Stimulated activated naive B cell treated with anti-CD40 and anti-IgM and Interleukin-4, amounts not matched to agents 10 μg/mL and 1 μg/mL and 100 μg/mL, for 72 hours (primary cell): ENCODE data around the gene NEAT1.
A peak's percentile ranks its signal among the peaks of the same experiment; 100 is the strongest.

Source experiments
- ATAC-seq, 2 donors: fragments of 150-1000 bp; cut with Tn5 transposase; replicated peaks; 2 replicates each; pipeline ENCODE4 v1.10.0; 2021; ENCODE audit warnings: moderate library complexity in 1 of 2
- DNase-seq: peaks from one replicate; pipeline ENCODE4 v3.0.0; 2021
- H3K27ac Mint-ChIP-seq: one replicate; pipeline ENCODE4 v1.8.0; 2022; ENCODE audit warnings: mild to moderate bottlenecking, mixed read lengths
- H3K27me3 Mint-ChIP-seq, 2 donors: one replicate each; pipeline ENCODE4 v1.8.0; 2022; ENCODE audit warnings: mixed read lengths in 2 of 2
- H3K36me3 Mint-ChIP-seq, 2 donors: one replicate each; pipeline ENCODE4 v1.8.0; 2022; ENCODE audit warnings: mixed read lengths in 2 of 2, mild to moderate bottlenecking in 1 of 2
- H3K4me1 Mint-ChIP-seq, 2 donors: one replicate each; pipeline ENCODE4 v1.8.0; 2022; ENCODE audit warnings: mixed read lengths in 2 of 2, mild to moderate bottlenecking in 1 of 2
- H3K4me3 Mint-ChIP-seq, 2 donors: one replicate each; pipeline ENCODE4 v1.8.0; 2022; ENCODE audit warnings: mild to moderate bottlenecking in 2 of 2, mixed read lengths in 2 of 2, moderate library complexity in 1 of 2
- H3K9me3 Mint-ChIP-seq, 2 donors: one replicate each; pipeline ENCODE4 v1.8.0; 2022; ENCODE audit warnings: mixed read lengths in 2 of 2, mild to moderate bottlenecking in 1 of 2

Gene NEAT1

DNA sequence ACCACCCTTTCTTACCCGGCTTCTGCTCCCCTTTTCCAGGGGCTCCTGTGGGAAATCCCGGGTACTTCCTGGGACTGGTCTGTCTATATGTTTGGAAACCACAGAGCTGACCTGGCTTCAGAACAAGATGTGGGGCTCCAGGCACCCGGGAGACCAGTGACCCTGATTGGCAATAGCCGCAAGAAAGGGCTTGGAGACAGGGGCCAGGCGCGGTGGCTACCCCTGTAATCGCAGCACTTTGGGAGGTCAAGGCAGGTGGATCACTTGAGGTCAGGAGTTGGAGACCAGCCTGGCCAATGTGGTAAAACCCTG, 3.2 kb upstream of the NEAT1 start:
- peaks cover 22 to 30% of the 10 kb centered on the region in 2 donors for H3K36me3 Mint-ChIP-seq
- no peaks in the 10 kb centered on the region for H3K9me3 Mint-ChIP-seq
- H3K4me3 Mint-ChIP-seq: peak overlapping the region; percentile 84 to 96
- peak overlapping the region; percentile 100 for H3K27ac Mint-ChIP-seq
- ATAC-seq (no peak), DNase-seq (no peak)
- H3K27me3 Mint-ChIP-seq: peaks cover 7 to 11% of the 10 kb centered on the region in 2 donors
- H3K4me1 Mint-ChIP-seq: peaks cover 59 to 94% of the 10 kb centered on the region in 2 donors

GRCh38 chr11:65419772-65420481, 2.7 kb upstream of the NEAT1 start:
- peaks cover 61 to 96% of the 10 kb centered on the region in 2 donors for H3K4me1 Mint-ChIP-seq
- DNase-seq (peak; percentile 40), ATAC-seq (no peak)
- H3K36me3 Mint-ChIP-seq: peaks cover 25 to 35% of the 10 kb centered on the region in 2 donors
- peaks cover 7 to 16% of the 10 kb centered on the region in 2 donors for H3K27me3 Mint-ChIP-seq
- H3K9me3 Mint-ChIP-seq: no peaks in the 10 kb centered on the region
- peak overlapping the region; percentile 100 for H3K27ac Mint-ChIP-seq
- peak overlapping the region; percentile 84 to 96 for H3K4me3 Mint-ChIP-seq

DNA sequence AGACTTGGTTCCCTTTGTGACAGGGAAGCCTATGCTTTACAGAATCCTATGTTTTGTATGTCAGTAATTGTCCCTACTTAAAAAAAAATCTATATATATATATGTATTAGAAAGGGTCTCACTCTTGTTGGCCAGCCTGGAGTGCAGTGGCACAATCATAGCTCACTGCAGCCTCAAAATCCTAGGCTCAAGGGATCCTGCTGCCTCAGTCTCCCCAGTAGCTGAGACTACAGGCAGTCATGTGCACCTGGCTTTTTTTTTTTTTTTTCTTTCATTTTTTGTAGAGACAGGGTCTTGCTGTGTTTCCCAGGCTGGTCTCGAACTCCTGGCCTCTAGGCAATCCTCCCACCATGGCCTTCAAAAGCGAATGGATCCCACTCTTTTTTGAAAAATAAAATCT, 2.1 kb upstream of the NEAT1 start:
- Mint-ChIP-seq H3K27me3 (peaks cover 7 to 18% of the 10 kb centered on the region in 2 donors), H3K9me3 (no peaks in the 10 kb centered on the region), H3K27ac (peak overlapping the region; percentile 100), H3K4me1 (peaks cover 62 to 95% of the 10 kb centered on the region in 2 donors), H3K36me3 (peaks cover 31 to 41% of the 10 kb centered on the region in 2 donors), H3K4me3 (peak overlapping the region; percentile 94 to 96)
- no peak for DNase-seq
- no peak for ATAC-seq

- Mint-ChIP-seq H3K27ac (peak overlapping the region; percentile 100), H3K36me3 (peaks cover 36 to 46% of the 10 kb centered on the region in 2 donors)
Observed at GRCh38 chr11:65420979-65421793, 1.4 kb upstream of the NEAT1 start.

DNA sequence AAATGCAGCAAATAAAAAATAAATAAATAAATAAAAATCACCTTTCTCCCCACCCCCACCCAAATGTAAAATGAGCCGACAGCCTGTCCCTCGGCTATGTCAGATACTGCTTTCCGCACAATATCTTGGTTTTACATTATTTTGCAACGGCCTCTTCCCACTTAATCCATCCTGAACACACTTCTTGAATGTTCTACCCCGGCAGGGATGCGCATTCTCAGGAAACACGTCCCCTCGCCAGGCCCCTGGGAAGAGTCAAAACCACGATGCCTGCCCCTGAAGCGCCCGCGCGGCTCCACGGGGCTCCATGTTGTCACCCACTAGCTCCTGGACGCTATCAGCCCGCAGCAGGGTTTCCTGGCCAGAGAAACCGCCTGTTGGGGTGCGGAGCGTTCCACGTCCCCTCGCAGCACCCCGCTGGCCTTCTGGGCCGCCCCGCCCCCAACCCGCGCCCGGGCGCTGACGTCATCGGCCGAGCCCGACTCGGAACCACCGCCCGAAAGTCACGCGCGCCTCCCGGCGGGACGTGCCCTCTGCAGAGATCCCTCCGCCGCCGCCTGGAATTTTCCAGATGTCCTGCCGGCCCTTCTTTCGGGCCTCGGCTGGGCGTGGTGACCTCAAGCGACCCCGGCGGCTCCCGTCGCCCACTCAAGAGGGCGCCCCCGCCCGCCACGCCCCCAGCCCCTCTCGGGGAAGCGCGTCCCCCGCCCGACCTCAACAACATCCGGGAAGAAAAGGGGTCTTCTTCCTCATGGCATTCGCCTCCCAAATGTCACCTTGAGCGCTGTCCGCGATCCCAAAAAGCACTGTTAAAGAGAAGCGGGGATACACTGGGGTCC, 585 bp upstream of the NEAT1 start:
- Mint-ChIP-seq H3K4me1 (peaks cover 58 to 93% of the 10 kb centered on the region in 2 donors), H3K36me3 (peaks cover 44 to 54% of the 10 kb centered on the region in 2 donors), H3K4me3 (peak overlapping the region; percentile 94 to 96), H3K27me3 (peaks cover 7 to 18% of the 10 kb centered on the region in 2 donors), H3K9me3 (no peaks in the 10 kb centered on the region), H3K27ac (peak overlapping the region; percentile 100)
- DNase-seq: peak; percentile 96
- peak; percentile 3 to 13 for ATAC-seq

More at GRCh38 chr11:65420979-65421793, 1.4 kb upstream of the NEAT1 start:
- Mint-ChIP-seq H3K4me3 (peak overlapping the region; percentile 94 to 96), H3K27me3 (peaks cover 7 to 18% of the 10 kb centered on the region in 2 donors), H3K4me1 (peaks cover 58 to 93% of the 10 kb centered on the region in 2 donors), H3K9me3 (no peaks in the 10 kb centered on the region)
- peak; percentile 35 to 41 for ATAC-seq
- peak; percentile 88 for DNase-seq

GRCh38 chr11:65423516-65424204, 1.1 kb downstream of the NEAT1 start:
- H3K36me3 Mint-ChIP-seq: peaks cover 53 to 66% of the 10 kb centered on the region in 2 donors
- no peak for DNase-seq
- peaks cover 7 to 18% of the 10 kb centered on the region in 2 donors for H3K27me3 Mint-ChIP-seq
- H3K4me3 Mint-ChIP-seq: peak overlapping the region; percentile 94 to 96
- H3K9me3 Mint-ChIP-seq: no peaks in the 10 kb centered on the region
- no peak for ATAC-seq
- H3K4me1 Mint-ChIP-seq: peaks cover 61 to 92% of the 10 kb centered on the region in 2 donors
- peak overlapping the region; percentile 100 for H3K27ac Mint-ChIP-seq

DNA sequence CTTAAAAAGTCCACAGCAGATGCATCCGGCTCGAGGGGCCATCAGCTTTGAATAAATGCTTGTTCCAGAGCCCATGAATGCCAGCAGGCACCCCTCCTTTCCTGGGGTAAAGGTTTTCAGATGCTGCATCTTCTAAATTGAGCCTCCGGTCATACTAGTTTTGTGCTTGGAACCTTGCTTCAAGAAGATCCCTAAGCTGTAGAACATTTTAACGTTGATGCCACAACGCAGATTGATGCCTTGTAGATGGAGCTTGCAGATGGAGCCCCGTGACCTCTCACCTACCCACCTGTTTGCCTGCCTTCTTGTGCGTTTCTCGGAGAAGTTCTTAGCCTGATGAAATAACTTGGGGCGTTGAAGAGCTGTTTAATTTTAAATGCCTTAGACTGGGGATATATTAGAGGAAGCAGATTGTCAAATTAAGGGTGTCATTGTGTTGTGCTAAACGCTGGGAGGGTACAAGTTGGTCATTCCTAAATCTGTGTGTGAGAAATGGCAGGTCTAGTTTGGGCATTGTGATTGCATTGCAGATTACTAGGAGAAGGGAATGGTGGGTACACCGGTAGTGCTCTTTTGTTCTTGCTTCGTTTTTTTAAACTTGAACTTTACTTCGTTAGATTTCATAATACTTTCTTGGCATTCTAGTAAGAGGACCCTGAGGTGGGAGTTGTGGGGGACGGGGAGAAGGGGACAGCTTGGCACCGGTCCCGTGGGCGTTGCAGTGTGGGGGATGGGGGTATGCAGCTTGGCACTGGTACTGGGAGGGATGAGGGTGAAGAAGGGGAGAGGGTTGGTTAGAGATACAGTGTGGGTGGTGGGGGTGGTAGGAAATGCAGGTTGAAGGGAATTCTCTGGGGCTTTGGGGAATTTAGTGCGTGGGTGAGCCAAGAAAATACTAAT, 1.9 kb downstream of the NEAT1 start:
- peak overlapping the region; percentile 94 to 96 for H3K4me3 Mint-ChIP-seq
- no peaks in the 10 kb centered on the region for H3K9me3 Mint-ChIP-seq
- H3K27ac Mint-ChIP-seq: peak overlapping the region; percentile 100
- DNase-seq (peak; percentile 66), ATAC-seq (peak; percentile 6 to 8)
- H3K4me1 Mint-ChIP-seq: peaks cover 61 to 90% of the 10 kb centered on the region in 2 donors
- H3K36me3 Mint-ChIP-seq: peaks cover 55 to 69% of the 10 kb centered on the region in 2 donors
- H3K27me3 Mint-ChIP-seq: peaks cover 7 to 18% of the 10 kb centered on the region in 2 donors

DNA sequence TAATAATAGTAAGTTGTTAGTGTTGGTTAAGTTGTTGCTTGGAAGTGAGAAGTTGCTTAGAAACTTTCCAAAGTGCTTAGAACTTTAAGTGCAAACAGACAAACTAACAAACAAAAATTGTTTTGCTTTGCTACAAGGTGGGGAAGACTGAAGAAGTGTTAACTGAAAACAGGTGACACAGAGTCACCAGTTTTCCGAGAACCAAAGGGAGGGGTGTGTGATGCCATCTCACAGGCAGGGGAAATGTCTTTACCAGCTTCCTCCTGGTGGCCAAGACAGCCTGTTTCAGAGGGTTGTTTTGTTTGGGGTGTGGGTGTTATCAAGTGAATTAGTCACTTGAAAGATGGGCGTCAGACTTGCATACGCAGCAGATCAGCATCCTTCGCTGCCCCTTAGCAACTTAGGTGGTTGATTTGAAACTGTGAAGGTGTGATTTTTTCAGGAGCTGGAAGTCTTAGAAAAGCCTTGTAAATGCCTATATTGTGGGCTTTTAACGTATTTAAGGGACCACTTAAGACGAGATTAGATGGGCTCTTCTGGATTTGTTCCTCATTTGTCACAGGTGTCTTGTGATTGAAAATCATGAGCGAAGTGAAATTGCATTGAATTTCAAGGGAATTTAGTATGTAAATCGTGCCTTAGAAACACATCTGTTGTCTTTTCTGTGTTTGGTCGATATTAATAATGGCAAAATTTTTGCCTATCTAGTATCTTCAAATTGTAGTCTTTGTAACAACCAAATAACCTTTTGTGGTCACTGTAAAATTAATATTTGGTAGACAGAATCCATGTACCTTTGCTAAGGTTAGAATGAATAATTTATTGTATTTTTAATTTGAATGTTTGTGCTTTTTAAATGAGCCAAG, 2.7 kb downstream of the NEAT1 start:
- Mint-ChIP-seq H3K4me3 (peak overlapping the region; percentile 94 to 96), H3K27ac (peak overlapping the region; percentile 100), H3K4me1 (peaks cover 67 to 91% of the 10 kb centered on the region in 2 donors), H3K27me3 (peaks cover 7 to 18% of the 10 kb centered on the region in 2 donors), H3K36me3 (peaks cover 62 to 76% of the 10 kb centered on the region in 2 donors), H3K9me3 (no peaks in the 10 kb centered on the region)
- ATAC-seq: peak; percentile 32 to 43
- DNase-seq: peak; percentile 80

GRCh38 chr11:65425971-65426838, 3.6 kb downstream of the NEAT1 start:
- Mint-ChIP-seq H3K4me3 (peak overlapping the region; percentile 94 to 96), H3K27me3 (peaks cover 7 to 18% of the 10 kb centered on the region in 2 donors), H3K36me3 (peaks cover 64 to 80% of the 10 kb centered on the region in 2 donors)

GRCh38 chr11:65426839-65427690, 4.5 kb downstream of the NEAT1 start:
- peaks cover 71 to 94% of the 10 kb centered on the region in 2 donors for H3K4me1 Mint-ChIP-seq
- no peak for DNase-seq

More at GRCh38 chr11:65425971-65426838, 3.6 kb downstream of the NEAT1 start:
- DNase-seq (no peak), ATAC-seq (peak; percentile 38 to 40)
- Mint-ChIP-seq H3K9me3 (no peaks in the 10 kb centered on the region), H3K27ac (peak overlapping the region; percentile 100), H3K4me1 (peaks cover 67 to 93% of the 10 kb centered on the region in 2 donors)

More at GRCh38 chr11:65426839-65427690, 4.5 kb downstream of the NEAT1 start:
- H3K9me3 Mint-ChIP-seq: no peaks in the 10 kb centered on the region
- no peak for ATAC-seq
- peaks cover 7 to 18% of the 10 kb centered on the region in 2 donors for H3K27me3 Mint-ChIP-seq
- peaks cover 64 to 77% of the 10 kb centered on the region in 2 donors for H3K36me3 Mint-ChIP-seq
- peak overlapping the region; percentile 100 for H3K27ac Mint-ChIP-seq
- H3K4me3 Mint-ChIP-seq: peak overlapping the region; percentile 94 to 96
